ENCODE data around the gene LY6G6D.
"Not testable (repeated sequence)": the region's sequence is repeated elsewhere in the genome, so short reads cannot be mapped to it uniquely, and the experiment has no call there.

The LY6G6D gene

GRCh38 chr6:31692353-31692752 lies 22.8 kb upstream of the LY6G6D start:
- DNase-seq (ENCODE audit: low read depth), result no peak

- DNase-seq (ENCODE audit: low read depth), result no peak
Observed at GRCh38 chr6:31692886-31693285, 22.3 kb upstream of the LY6G6D start.

GRCh38 chr6:31693535-31693934 lies 21.6 kb upstream of the LY6G6D start:
- DNase-seq (ENCODE audit: low read depth), result no peak

- DNase-seq (ENCODE audit: low read depth), result no peak
Observed at GRCh38 chr6:31697555-31697954, 17.6 kb upstream of the LY6G6D start.

- DNase-seq (ENCODE audit: low read depth), result no peak
Observed at GRCh38 chr6:31700740-31701401, 14.3 kb upstream of the LY6G6D start.

GRCh38 chr6:31701666-31702404 lies 13.3 kb upstream of the LY6G6D start:
- no peak for DNase-seq (ENCODE audit: low read depth)

- no peak for DNase-seq (ENCODE audit: low read depth)
Observed at GRCh38 chr6:31702405-31702818, 12.7 kb upstream of the LY6G6D start.

- DNase-seq (ENCODE audit: low read depth), result peak; percentile 98
Observed at GRCh38 chr6:31702819-31703716, 12.1 kb upstream of the LY6G6D start, which contains the start of gene ABHD16A. Gene ABHD16A, minus strand, starts transcription at chr6:31703324. Its CDS starts 43 bp downstream, at chr6:31703281.

GRCh38 chr6:31705931-31706330 lies 9.2 kb upstream of the LY6G6D start:
- no peak for DNase-seq (ENCODE audit: low read depth)

- DNase-seq (ENCODE audit: low read depth), result no peak
Observed at GRCh38 chr6:31706599-31706998, 8.5 kb upstream of the LY6G6D start, which contains the start of gene LY6G6F. Gene LY6G6F, plus strand, starts transcription at chr6:31706866. Its CDS starts 41 bp downstream, at chr6:31706907.

- no peak for DNase-seq (ENCODE audit: low read depth)
Observed at GRCh38 chr6:31707701-31708100, 7.4 kb upstream of the LY6G6D start.

GRCh38 chr6:31708224-31708623 lies 6.9 kb upstream of the LY6G6D start:
- DNase-seq (ENCODE audit: low read depth), result no peak

GRCh38 chr6:31709157-31709556 lies 6.0 kb upstream of the LY6G6D start:
- not testable (repeated sequence) for DNase-seq (ENCODE audit: low read depth)

- DNase-seq (ENCODE audit: low read depth), result no peak
Observed at GRCh38 chr6:31710523-31711219, 4.5 kb upstream of the LY6G6D start.

- DNase-seq (ENCODE audit: low read depth), result no peak
Observed at GRCh38 chr6:31711233-31711632, 3.9 kb upstream of the LY6G6D start.

GRCh38 chr6:31712296-31712695 lies 2.9 kb upstream of the LY6G6D start:
- DNase-seq (ENCODE audit: low read depth), result no peak

GRCh38 chr6:31713465-31713864 lies 1.7 kb upstream of the LY6G6D start:
- no peak for DNase-seq (ENCODE audit: low read depth)

- no peak for DNase-seq (ENCODE audit: low read depth)
Observed at GRCh38 chr6:31713991-31714684, 1.0 kb upstream of the LY6G6D start.

- no peak for DNase-seq (ENCODE audit: low read depth)
Observed at GRCh38 chr6:31717499-31718222, 2.5 kb downstream of the LY6G6D start.

GRCh38 chr6:31718265-31718664 lies 3.1 kb downstream of the LY6G6D start:
- DNase-seq (ENCODE audit: low read depth), result no peak
